Kidney glomerular epithelial cell (primary cell): Measurements from ENCODE around the gene SCYL2.
A peak's percentile ranks its signal among the peaks of the same experiment; 100 is the strongest.
"Not testable (repeated sequence)": the region's sequence is repeated elsewhere in the genome, so short reads cannot be mapped to it uniquely, and the experiment has no call there.

ENCODE experiments used
- DNase-seq: peaks from one replicate; lab custom pipeline; 2025; lab: John Stamatoyannopoulos, UW

Gene SCYL2

DNA sequence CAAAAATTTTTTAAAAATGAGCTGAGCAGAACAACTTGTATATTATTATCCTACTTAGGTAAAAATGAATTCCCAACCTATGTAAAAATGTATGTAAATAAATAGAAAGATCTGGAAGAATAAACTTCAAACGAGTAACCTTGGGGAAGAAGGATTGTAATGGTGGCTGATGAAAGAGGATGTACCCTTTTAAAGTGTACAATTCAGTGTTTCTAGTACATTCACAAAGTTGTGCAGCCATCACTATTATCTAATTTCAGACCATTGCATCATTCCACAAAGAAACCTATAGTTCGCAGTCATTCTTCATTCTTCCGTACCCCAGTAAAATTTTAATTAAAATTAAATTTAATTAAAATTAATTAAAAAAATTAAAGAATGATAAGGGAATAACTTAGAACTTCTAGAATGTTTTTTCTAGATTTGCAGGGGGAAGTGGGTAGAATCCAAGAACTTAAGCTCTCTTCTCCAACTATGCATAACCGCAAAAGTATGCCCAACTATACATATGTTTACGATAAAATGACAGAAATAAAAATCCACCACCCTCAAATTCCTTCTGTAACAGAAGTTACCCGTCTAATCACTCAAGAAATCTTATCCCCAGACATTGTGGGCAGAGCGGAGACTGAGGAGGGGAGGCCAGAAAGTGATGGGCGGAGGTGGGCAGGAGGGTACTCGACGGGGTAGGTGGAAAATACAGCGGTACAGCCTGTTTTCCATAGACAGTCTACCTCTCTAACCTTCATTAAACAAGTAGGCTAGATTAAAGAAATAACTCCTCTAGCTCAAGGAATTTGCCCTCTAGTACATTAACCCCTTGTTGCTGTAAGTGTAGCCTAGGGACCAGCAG is 1.0 kb upstream of the SCYL2 start:
- no peak for DNase-seq

DNA sequence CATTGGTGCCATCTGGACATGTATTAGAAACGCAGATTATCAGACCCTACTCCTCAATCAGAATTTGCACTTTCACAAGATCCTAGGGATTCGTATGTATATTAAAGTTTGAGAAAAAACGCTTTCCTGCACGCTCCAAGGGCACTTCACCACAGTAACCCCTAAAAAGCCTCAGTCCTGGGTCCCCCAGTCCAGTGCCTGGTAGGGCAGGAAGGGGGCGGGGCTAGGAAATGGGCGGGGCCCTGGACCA is 467 bp upstream of the SCYL2 start:
- DNase-seq = no peak

DNA sequence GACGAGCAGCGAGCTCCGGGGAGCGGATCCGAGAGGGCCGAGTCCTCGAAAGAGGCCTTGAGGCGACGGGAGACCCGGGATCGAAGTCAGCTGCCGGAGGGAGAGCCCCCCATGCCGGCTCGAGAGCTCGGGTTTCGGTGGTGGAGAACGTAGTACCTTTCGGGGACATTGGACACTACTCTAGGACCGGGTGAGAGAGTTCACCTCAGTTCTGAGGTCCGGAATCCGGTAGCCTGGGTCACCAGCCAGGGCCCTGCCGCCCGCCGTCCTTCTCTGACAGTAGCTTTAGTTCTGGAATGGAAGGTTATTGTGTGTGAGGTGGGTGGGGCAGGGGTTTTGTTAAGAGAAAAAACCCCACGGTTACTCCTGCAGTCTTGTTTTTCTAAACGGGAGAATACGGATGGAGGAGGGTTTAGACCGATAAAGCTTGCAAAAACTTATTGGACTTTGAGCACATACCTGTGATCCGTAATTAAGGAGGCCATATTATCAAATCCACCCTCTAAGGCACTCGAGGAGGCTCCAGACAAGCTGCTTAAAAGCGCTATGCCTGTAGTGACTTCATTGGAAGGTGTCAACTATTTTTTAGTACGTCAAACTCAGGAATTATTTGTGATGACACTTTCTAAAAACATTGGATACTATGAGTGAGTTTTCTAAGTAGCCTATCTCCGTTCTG is 765 bp downstream of the SCYL2 start:
- peak; percentile 37 for DNase-seq

DNA sequence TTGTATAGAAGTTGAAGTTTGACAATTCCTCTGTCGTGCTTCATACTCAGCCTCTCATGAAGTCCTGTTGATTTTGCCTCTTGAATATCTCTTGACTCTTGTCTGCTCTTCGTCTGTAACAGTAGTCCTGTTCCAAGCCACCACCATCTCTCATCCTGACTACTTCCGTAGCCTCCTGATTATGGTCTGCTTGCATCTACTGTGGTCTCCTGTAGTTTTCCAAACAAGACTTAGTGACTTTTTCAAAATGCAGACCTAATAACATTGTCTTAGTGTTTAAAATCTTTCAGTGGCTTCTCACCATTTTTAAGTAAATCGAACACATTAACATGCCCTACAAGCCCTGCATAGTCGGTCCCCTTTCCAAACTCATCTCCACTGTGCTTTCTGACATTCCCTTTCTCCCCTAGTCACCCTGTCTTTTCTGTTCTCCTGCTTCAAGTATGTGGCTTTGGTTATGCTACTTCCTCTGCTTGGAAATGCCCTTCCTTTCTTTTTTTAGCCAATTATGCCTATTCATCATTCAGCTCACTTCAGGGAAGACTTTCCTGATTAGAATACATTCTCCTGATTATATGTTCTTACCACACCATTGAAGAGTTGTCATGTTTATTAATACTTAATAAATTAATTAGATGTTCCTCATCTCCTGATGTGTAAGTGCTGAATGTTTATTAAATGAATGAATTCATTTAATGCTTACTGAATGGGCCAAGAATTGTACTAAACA is 2.0 kb downstream of the SCYL2 start:
- no peak for DNase-seq

DNA sequence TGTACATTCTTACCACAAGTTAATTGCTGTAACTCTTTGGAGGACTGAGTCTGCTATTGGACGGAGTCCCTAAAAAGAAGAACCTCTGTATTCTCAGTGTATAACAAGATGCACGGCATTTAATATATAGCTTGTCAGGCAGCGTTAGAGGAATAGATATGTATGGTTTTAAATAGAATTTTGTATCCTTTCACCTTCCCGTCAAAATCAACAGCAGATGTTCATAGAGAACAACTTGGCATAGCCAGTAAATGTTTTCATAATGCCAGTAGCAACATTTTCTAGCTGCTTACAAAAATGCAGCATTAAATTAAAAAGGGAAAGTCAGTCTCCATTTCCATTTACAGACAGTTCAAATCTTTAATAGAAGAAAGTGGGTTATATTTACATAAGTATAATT is 6.8 kb downstream of the SCYL2 start:
- DNase-seq = no peak

DNA sequence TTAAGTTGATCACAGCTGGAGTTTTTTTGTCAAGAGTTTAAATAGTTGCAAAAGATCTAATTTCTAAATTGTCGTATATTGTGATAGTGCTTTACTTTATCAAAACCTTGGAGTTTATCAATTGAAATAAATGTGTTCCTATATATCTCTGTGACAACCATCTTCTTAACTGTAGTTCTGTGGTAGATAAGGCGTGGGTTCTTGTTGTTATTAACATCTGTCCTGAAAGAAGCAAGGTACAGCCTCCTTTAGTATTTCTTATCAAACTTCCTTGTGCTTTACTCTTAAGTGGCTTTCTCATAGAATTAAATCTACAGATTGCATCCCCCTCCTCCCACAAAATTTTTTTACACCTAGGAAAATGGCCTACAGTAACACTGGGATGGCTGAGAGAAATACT is 7.3 kb downstream of the SCYL2 start:
- no peak for DNase-seq

DNA sequence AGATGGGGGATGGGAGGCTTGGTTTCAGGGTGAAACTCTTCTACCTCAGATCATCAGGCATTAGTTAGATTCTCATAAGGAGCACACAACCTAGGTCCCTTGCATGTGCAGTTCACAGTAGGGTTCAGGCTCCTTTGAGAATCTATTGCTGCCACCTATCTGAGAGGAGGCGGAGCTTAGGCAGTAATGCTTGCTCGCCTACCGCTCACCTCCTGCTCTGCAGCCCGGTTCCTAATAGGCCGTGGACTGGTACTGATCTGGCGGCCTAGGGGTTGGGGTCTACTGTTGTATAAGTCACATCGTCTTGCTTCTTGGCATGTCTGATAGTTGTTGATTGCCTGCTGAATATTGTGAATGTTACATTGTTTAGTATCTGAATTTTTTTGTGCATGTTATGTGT is 12.2 kb downstream of the SCYL2 start:
- no peak for DNase-seq

DNA sequence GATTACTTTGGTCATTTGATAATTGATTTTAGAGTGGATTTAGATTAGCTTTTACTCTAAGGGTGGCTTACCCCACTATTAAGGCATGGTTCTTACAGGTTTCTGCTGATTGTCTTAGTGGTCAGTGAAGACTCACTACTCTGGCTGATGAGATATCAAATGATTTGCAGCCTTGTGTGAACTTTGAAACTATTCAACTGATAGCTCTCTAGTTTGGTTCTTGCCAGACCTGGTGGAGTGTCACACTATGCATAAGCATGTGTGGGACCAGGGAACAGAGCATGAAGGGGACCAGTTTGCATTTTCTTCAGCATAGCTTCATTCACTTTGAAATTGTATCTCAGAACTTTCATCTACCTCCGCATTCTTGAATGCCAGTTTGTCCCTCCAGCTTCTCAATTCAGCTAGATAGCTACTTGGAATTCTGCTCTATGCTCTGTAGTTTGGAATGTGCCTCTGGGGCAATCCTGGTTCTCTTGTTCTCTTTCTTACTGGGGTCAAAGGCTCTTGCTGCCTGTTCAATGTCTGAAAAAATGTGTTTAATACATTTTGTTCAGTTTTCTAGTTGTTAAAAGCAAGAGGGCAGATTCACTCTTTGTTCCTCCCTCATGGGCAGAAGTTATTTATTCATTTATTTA is 12.7 kb downstream of the SCYL2 start:
- peak; percentile 1 for DNase-seq

DNA sequence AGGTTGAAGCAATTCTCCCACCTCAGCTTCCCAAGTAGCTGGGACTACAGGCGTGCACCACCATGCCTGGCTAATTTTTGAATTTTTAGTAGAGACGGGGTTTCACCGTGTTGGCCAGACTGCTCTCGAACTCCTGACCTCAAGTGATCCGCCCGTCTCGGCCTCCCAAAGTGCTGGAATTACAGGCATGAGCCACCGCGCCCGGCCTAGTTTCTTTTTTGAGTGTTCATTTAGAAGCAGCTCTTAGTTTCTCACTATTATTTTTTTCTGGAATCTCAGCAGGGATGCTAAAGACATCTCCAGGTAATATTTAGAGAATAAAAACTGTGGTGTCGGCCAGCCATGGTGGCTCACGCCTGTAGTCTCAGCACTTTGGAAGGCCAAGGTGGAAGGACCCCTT is 17.6 kb downstream of the SCYL2 start:
- DNase-seq = not testable (repeated sequence)

DNA sequence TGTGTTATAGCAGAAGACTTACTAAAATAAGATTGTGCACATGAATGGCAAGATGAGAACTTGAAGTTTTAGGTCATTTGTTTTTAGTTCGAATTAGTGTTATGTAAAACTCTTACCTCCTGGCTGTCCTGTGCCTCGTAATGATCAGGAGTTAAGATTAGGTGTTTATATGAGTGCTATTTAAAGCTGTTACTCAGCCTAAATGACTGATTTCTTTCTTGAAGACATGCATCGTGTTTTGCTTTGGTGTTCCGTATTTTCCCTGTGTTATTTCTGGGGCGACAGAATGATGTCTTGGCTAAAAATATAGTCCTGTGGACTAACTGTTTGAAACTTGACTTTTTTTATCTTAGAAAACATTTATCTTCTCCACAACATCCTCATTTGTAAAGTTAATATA is 22.1 kb downstream of the SCYL2 start:
- DNase-seq = no peak

DNA sequence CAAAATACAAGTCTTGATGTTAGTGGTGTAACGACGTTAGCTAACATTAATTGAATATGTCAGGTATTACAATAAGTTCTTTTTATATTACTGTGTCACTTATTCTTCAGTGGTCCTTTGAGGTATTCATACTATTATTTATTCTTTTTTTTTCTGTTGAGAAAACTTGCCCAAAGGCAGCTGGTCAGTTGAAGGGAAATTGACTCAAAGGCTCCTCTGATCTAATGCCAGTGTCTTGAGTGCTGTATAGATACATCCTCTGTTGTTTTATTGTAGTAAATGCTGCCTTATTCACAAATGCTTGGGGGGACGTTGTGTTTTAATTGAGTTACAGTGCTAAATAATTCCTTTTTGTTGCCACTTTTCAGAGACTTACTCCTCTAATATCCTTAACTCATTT is 23.0 kb downstream of the SCYL2 start:
- no peak for DNase-seq

DNA sequence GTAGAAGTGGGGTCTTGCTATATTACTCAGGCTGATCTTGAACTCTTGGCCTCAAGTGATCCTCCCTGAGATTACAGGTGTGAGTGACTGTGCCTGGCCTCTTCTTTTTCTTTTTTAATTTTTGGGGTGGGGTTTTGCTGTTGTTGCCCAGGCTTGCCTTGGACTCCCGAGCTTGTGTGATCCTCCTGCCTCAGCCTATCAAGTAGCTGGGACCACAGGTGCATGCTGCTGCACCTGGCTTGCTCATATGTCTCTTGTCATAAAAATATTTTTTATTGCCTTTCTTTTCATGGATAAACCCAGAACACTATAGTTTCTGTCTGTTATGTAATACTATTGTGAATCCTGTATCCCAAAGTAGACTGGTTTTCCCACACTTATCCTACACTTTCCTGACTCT is 26.0 kb downstream of the SCYL2 start:
- DNase-seq = no peak

DNA sequence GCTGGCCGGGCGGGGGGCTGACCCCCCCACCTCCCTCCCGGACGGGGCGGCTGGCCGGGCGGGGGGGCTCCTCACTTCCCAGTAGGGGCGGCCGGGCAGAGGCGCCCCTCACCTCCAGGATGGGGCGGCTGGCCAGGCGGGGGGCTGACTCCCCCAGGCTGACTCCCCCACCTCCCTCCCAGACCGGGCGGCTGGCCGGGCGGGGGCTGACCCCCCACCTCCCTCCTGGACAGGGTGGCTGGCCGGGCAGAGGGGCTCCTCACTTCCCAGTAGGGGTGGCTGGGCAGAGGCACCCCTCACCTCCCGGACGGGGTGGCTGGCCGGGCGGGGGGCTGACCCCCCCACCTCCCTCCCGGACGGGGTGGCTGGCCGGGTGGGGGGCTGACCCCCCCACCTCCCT is 27.4 kb downstream of the SCYL2 start:
- DNase-seq = not testable (repeated sequence)

DNA sequence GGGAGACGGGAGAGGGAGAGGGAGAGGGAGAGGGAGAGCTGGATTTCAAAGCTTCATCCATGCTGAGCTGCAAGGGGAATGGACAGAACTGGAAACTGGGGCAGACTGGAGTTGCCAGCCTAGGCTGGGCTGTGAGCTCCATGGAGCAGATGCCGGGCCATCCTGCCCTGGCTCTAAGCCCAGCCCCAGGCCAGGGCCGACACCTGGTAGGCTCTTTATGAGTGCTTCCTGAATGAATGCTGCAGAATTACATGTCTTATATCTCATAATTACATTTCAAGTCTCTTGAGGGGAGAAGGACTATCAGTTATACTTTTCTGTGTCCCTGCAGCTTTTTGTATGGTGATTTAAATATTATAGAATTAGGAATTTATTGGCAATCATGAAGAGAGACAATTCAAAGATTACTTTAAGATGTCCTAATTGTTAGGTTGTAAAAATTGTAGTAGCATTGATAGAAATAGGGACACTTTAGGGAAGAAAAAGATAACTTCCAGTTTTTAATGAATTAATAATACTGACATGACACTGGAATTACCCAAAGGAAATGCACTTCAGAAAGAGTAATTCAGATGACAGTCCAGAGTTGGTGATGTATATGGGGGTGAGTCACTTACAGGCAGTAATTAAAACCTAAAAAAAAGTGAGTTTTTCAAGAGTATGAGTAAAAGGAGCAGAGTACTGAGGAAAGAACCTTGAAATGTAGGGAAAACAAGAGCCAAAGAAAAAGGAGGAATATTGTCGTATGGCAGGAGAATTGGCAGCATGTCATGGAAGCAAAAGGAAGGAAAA is 29.0 kb downstream of the SCYL2 start:
- peak; percentile 2 for DNase-seq

DNA sequence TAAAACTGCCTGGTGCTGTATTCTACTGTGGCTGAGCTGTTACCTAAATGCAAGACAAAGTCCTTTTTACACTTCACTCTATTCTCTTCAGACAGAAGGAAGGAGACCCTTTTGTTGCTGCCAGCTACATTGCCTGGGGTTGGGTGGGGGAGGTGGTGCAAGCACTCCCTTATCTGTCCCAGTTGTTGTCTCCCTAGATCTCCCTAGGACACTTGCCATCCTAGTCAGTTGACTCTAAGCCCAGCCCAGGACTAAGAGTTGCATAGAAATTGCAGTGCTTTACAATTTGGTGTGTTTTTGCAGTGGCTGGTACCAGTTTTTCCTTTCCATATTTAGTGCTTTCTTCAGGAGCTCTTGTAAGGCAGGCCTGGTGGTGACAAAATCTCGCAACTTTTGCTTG is 35.1 kb downstream of the SCYL2 start:
- no peak for DNase-seq

DNA sequence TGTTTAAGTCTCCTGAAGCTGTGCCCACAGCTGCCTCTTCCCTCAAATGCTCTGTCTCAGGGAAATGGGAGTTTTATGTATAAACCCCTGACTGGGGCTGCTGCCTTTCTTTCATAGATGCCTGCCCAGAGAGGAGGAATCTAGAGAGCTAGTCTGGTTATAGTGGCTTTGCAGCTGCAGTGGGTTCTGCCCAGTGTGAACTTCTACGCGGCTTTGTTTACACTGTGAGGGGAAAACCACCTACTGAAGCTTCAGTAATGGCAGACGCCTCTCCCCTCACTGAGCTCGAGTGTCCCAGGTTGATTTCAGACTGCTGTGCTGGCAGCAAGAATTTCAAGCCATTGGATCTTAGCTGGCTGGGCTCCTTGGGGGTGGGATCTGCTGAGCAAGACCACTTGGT is 36.9 kb downstream of the SCYL2 start:
- DNase-seq = no peak

DNA sequence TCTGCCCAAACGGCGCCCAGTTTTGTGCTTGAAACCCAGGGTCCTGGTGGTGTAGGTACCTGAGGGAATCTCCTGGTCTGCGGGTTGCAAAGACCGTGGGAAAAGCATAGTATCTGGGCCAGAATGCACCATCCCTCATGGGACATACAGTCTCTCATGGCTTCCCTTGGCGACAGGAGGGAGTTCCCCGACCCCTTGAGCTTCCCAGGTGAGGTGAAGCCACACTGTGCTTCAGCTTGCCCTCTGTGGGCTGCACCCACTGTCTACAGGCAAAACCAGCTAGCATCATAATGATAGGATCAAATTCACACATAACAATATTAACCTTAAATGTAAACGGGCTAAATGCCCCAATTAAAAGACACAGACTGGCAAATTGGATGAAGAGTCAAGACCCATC is 37.4 kb downstream of the SCYL2 start:
- not testable (repeated sequence) for DNase-seq

DNA sequence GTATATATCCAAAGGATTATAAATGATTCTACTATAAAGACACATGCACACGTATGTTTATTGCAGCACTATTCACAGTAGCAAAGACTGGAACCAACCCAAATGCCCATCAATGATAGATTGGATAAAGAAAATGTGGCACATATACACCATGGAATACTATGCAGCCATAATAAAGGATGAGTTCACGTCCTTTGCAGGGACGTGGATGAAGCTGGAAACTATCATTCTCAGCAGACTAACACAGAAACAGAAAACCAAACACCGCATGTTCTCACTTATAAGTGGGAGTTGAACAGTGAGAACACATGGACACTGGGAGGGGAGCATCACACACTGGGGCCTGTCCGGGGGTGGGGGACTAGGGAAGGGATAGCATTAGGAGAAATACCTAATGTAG is 41.2 kb downstream of the SCYL2 start:
- DNase-seq = not testable (repeated sequence)

DNA sequence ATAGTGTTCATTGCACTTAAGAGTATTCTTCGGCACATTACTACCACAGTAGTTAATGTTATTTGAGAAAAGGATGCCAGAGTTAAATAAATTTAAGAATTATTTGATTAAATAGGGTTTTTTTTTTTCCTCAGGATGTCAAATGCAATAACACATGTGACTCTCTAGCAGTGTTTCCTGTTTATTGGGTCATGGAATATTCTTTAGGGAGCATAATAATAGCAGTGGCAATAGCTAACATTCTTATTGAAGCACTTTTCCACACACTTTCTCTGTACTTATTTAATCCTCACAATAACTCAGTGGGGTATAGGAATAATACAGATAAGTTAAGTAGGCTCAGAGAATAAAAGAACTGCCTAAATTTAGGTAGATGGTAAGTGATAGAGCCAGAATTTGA is 44.3 kb downstream of the SCYL2 start:
- DNase-seq = no peak

DNA sequence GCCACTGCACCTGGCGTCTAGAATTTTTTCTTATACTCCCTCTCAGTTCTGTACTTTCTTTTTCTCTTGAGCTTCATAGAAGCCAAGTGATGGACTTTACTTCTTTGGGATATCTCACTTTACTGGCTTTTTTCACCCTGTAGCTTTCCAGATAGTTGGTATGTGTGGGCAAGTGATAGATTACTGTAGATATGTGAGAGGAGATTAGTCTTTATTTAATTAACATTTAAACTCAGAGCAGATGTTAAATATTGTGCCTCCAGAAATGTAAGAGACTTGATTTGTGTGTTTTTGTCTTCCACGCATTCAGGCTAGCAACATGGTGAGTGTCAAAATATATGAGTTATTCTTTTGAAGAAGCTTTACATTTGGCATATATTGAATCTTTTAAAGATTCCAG is 50.4 kb downstream of the SCYL2 start:
- no peak for DNase-seq

DNA sequence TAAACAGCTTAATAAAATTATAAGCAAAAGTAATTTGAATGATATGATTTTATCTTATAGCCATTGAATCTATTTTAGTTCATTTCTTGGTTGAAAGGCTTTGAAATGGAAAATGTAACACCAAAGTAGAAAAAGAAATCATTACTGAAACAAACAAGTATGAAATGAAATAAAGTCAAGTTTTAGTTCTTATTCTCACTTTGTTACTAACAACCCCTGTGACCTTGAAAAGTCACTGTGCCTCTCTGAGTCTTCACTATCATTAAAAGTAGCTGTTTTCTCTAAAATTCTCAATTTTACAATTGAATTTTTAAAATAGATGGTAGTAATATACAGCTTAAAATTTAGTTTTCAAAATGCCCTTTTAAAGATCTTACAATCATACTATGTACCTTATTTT is 57.5 kb downstream of the SCYL2 start:
- no peak for DNase-seq

DNA sequence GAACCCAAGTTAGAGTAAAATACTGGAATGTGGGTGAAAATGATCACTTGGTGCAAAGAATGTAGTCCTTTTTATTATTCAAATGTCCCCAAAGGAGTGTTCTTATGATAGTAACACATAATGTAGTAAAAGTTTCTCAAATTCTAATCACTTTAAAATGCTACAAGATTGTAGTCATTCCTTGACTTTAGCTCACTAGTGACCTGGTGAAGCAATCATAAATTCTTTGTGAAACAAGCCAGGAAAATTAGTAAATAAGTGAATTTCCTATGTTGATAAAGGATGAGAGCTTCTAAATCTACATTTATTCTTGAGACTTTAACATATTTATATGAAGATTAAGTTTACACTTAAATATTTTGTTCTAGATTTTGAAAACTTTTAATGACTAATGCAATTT is 59.2 kb downstream of the SCYL2 start:
- DNase-seq = no peak
